GM18907 (cell line): Measurements from ENCODE around the gene PXN.
"Not testable (repeated sequence)": the region's sequence is repeated elsewhere in the genome, so short reads cannot be mapped to it uniquely, and the experiment has no call there.

Experiments
- ATAC-seq: cut with Tn5 transposase; IDR thresholded peaks from one replicate; pipeline ENCODE4 v1.9.1; 2021; ENCODE audit warnings: mild to moderate bottlenecking, moderate library complexity; ENCODE audit not compliant: unreplicated experiment

Gene PXN

GRCh38 chr12:120262852-120263747 is 2.4 kb downstream of the PXN start:
- no peak for ATAC-seq

- no peak for ATAC-seq
Observed at GRCh38 chr12:120261951-120262851, 3.3 kb downstream of the PXN start.

GRCh38 chr12:120260607-120261006 is 4.9 kb downstream of the PXN start:
- ATAC-seq = no peak

- no peak for ATAC-seq
Observed at GRCh38 chr12:120259418-120260202, 5.9 kb downstream of the PXN start.

- ATAC-seq = no peak
Observed at GRCh38 chr12:120258323-120258896, 7.1 kb downstream of the PXN start.

GRCh38 chr12:120257041-120257821 is 8.3 kb downstream of the PXN start:
- ATAC-seq = no peak

- ATAC-seq = no peak
Observed at GRCh38 chr12:120254809-120255208, 10.7 kb downstream of the PXN start.

GRCh38 chr12:120253313-120253712 is 12.2 kb downstream of the PXN start:
- ATAC-seq = not testable (repeated sequence)

- peak; percentile 53 for ATAC-seq
Observed at GRCh38 chr12:120252071-120252906, 13.2 kb downstream of the PXN start.

- ATAC-seq = not testable (repeated sequence)
Observed at GRCh38 chr12:120251364-120252070, 14.0 kb downstream of the PXN start.

GRCh38 chr12:120249875-120250795 is 15.4 kb downstream of the PXN start:
- ATAC-seq = no peak

GRCh38 chr12:120249266-120249874 is 16.2 kb downstream of the PXN start:
- no peak for ATAC-seq

- no peak for ATAC-seq
Observed at GRCh38 chr12:120247621-120248030, 17.9 kb downstream of the PXN start.

- ATAC-seq = no peak
Observed at GRCh38 chr12:120247183-120247582, 18.3 kb downstream of the PXN start.

GRCh38 chr12:120246705-120247104 is 18.8 kb downstream of the PXN start:
- not testable (repeated sequence) for ATAC-seq

- no peak for ATAC-seq
Observed at GRCh38 chr12:120242971-120243699, 22.4 kb downstream of the PXN start.
